HG03432 (cell line): ENCODE measurements around the gene KCNJ1.

Source experiments
- ATAC-seq: cut with Tn5 transposase; IDR thresholded peaks from one replicate; pipeline ENCODE4 v1.9.1; 2021; ENCODE audit warnings: mild to moderate bottlenecking, moderate library complexity; ENCODE audit not compliant: unreplicated experiment

KCNJ1 gene

DNA sequence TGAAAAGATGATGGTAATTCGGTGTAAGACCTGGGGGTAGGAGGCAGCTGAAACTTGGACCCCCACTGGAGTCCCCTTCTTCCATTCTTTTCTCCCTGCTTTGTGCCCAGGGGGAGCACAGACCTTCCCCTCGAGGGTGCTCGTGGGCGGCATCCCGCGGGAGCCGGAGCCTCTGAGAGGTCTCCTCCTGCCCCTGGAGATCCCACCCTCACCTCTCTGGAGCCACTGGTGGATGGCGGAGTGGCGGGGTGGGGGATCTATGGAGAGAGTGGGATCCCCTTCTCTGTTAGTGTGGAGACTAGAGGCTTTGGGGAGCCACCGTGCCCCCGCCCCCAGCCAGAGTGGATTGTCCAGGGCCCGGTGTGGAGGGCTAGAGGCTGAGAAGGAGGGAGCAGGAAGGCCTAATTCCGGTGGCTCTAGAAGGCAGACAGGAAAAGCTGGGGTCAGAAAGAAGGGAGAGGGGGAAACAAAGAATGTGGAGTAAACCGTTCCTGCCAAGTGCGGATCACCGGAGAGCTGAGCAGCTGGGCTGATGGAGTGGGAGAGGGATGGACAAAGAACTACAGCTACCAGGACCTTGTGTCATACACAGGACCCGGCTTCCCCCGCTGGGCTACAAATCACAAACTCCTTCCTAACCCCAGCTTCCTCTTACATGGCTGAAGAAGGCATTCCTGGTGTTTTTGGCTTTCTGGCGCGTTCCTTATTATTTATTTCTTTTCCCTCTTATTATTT is 41.9 kb downstream of the KCNJ1 start:
- ATAC-seq: no peak

DNA sequence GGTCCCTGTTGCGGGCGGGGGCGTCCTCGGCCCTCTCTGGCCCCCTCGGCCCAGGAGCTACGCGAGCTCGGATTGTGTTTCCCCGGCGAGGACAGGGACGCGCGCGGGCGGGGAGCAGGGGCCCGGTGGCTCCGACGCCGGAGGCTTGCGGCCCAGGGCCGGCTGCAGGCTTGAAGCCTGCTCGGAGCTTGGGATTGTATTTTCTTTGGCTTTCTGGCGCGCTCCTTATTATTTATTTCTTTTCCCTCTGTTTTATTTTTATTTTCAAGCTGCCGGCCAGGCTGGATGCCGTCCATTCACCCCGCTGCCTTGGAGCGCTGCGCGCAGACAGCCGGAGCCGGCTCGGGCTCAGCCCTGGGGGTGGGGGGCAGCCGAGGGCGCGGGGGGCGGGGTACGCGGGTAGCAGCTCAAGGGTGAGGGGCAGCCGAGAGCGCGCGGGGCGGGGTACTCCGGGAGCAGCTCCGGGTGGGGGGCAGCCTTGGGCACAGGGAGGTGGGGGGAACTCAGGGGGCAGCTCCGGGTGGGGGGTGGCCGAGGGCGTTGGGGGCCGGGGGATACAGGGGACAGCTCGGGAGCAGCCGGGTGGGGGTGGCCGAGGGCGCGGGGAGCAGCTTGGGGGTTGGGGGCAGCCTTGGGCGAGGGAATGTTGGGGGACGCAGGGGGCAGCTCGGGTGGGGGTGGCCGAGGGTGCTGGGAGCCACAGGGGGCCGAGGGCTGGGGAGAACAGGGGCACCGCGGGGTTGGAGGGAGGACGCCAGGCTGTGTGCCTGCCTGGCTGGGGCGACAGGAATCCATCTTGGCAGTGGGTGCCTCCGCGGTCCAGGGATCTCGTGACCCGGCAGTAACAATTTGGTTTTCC is 42.7 kb downstream of the KCNJ1 start:
- no peak for ATAC-seq

DNA sequence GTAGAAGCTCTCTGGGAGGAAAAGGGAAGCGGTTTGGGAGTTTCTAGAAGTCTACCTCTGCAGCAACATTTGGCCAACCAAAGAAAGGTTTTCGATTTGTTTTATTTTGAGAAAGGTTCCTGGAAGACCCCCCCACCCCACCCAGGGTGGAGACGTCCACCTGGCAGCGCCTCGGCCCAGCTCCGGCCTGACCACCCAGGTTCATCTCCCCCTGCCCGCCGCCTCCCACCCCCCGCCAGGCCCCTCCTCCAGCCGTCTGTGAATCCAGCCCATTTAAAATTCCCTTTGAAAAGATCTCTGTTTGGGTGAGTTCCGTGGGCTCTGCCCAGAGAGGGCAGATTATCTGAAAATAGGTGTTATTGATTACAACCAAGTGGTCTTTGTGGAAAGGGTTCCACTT is 43.3 kb downstream of the KCNJ1 start:
- ATAC-seq: no peak

DNA sequence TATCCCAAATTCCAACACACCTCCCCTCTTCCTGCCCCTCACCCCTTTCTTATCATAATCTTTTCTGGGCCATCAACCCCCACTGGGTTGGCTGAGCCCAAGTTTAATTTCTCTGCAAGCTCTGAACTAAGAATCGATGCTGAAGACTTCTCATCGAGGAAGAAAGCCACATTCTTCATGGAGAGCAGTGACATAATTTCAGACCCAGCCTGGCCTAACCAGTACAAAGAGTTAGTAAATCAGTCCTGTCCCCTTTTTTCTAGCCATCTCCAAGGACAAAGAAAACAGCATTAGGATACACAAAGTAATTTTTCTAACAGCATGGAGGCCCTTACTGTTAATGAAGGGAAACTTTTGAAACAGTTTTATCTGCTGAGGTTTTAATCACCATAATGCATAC is 45.0 kb downstream of the KCNJ1 start:
- no peak for ATAC-seq

DNA sequence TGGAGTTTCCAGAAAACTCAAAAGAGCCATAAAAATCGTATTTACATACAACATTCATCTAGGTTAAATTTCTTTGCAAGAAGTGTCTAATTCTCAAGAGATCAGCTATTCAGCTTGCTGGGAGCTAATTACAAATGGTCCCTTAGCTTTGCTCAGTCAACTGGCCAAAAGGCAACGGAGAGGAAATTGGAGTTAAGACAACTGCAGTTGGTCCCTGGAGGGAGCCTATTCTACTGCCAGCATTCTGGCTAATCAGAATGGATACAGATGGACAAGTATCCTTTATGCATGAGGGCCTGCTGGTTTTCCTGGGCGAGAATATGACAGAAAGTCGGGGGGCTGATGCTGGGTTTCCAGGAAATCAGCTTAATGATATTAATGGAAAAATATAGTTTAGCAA is 45.5 kb downstream of the KCNJ1 start:
- ATAC-seq: no peak

DNA sequence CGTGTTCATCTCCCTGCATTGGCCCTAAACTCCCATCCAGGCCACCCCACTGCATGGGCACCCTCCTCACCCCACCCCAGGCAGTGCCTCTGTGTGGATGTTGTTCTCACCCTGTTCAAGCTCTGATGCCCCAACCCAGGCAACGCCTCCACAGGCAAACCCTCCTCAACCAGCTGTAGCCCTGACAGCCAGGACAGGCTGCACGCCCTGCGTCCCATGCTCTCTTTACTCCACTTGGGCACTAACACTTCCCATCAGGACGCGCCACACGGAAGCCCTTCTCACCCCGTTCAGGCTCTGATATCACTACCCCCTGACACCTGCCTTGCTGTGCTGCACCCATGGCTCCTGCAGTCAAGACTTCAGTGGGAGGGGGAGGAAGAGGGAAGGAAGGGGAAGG is 47.9 kb downstream of the KCNJ1 start:
- no peak for ATAC-seq

DNA sequence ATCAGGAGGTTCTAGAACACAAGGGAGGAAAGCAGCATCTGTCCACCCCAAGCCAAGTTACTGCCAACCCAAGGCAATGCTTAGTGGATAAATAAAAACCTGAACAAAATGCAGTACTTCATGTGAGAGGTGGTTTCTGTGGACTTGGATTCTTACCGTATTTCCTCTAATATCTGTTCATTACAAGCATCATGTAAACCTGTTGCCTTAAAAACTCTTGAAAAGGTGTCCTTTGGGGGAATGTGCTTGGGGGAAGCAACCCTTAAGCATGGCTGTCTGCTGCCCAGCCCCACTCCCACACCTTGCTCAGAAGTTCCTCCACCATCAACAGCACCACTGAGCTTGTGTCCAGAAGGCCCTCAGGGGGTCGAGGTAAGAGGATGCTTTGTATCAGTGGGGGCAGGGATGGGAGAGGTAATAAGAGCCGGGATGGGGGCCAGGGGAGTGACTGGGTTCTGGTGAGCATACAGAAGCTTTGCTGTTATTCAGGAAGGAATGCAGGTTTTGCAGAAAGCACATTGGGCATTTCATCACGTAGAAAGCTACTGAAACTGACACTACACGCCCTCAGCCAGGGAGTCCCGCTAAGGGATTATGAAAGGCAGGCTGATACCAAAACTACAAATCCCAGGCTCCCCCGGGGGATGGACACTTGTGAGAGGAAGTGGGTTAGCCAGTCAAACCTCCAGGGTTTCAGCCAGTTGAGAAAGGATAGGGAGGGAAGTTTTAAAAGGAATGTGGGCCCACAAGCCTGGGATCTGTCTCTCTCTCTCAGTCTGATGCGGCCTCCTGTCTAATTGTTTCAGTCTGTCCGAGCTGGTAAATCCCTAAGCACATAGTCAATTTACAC is 52.0 kb downstream of the KCNJ1 start:
- ATAC-seq: no peak

DNA sequence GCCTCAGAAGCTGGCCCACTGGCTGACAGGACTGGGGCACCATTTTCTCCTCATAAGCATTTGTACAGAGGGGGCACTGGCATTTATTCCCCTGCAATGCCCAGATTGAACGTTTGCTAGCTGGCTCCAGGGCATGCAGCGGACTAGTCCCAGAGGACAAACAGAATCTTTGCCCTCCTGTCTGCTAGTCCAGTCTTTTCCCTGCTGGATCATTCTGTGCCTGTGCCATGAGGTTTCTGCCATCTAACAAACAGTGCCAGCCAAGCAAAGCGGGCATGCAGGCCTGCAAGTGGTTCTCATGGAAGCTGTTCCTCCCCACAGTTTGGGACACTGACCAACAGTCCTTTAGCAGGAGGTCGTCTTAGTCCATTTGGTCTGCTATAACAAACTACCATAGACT is 53.4 kb downstream of the KCNJ1 start:
- no peak for ATAC-seq

DNA sequence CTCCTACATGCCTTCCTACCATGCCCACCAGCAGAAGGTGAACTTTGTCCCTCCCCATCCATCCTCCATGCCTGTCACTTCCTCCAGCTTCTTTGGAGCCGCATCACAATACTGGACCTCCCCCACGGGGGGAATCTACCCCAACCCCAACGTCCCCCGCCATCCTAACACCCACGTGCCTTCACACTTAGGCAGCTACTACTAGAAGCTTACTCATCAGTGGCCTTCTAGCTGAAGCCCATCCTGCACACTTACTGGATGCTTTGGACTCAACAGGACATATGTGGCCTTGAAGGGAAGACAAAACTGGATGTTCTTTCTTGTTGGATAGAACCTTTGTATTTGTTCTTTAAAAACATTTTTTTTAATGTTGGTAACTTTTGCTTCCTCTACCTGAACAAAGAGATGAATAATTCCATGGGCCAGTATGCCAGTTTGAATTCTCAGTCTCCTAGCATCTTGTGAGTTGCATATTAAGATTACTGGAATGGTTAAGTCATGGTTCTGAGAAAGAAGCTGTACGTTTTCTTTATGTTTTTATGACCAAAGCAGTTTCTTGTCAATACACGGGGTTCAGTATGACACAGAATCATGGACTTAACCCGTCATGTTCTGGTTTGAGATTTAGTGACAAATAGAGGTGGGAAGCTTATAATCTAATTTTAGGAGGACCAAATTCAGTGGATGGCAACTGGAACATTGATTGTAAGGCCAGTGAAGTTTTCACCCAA is 56.1 kb downstream of the KCNJ1 start:
- no peak for ATAC-seq

DNA sequence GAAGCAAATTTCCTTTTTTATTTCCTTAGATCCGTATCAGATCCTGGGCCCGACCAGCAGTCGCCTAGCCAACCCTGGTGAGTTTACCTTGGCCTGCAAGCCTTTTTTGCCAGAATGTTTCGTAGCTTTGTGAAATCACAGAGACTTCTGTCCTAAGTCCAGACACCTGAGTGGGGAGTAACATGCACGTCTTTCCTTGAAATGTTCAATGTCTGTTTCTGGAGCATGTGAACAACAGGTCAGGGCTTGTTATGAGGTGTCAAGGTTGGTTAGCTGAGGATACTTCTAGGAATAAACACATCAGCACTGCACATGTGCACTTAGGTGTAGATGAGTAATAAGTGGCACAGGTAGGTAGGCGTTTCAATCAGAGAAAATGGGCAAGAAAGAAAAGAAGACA is 58.0 kb downstream of the KCNJ1 start:
- no peak for ATAC-seq

DNA sequence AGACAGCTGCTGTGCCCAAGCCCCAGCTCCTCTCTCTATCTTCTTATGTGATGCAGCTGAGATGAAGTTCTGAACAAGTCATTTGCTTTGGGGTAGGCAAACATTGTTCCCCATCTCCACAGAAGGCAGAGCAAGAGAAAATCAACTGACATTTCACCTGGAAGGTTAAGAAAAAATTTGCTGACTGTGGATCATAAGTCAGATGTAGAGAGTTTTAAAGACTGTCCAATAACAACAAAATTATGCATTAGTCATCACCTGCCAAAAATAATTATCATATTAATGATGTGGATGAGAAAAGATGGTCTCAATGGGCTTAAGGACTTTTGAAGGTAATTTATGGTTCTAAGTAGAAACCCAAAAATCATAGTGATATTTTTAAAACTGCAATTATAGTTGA is 59.2 kb downstream of the KCNJ1 start:
- no peak for ATAC-seq

DNA sequence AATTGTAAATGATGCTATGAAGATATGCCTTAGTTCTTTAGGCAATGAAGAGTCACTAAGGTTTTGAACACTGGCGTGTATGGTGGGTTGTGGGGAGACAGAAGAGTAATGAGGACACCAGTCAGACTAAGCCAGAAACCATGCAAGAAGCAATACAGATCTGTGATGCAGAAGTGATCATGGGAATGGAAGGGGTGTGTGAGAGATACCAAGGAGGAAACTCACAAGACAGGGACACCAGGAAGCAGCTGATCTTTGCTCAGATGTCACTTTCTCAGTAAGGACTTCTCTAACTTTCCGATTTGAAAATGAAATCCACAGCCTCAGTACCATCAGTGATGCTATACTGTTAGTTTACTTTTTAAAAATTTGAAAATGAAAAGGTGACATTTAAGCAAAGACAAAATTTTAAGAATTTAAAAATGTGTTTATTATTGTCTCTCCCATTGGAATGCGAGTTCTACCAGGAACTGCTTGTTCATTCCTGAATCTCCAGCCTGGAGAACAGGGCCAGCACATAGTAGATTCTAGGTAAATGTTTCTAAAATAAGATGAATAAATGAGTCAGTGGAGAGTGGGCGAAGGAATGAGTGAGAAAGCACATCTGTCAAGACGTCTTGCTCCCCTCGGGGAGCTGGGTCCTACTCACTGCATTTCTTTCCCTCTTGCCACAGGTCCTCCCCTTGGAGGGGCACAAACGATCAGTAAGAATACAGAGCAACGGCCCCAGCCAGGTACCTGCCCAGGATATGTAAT is 60.4 kb downstream of the KCNJ1 start:
- ATAC-seq: no peak

DNA sequence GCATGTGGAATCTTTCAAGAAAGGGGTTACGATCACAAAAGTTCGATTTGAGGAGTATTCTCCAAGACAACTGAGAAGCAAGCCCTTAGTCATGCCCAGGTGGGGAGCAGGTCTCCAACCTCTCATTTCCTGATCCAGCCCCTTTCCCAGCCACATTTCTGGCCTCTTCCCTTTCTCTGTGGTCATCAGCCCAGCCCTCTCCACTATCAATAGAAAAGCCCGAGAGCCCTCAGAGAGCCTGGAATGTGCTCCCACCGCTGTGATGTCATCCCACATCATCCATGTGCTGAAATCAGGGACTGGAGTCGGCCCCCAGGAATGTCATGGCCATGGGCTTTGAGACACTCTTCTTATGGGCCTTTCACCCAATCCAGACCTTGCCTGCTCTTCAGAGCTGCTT is 62.6 kb downstream of the KCNJ1 start:
- no peak for ATAC-seq

DNA sequence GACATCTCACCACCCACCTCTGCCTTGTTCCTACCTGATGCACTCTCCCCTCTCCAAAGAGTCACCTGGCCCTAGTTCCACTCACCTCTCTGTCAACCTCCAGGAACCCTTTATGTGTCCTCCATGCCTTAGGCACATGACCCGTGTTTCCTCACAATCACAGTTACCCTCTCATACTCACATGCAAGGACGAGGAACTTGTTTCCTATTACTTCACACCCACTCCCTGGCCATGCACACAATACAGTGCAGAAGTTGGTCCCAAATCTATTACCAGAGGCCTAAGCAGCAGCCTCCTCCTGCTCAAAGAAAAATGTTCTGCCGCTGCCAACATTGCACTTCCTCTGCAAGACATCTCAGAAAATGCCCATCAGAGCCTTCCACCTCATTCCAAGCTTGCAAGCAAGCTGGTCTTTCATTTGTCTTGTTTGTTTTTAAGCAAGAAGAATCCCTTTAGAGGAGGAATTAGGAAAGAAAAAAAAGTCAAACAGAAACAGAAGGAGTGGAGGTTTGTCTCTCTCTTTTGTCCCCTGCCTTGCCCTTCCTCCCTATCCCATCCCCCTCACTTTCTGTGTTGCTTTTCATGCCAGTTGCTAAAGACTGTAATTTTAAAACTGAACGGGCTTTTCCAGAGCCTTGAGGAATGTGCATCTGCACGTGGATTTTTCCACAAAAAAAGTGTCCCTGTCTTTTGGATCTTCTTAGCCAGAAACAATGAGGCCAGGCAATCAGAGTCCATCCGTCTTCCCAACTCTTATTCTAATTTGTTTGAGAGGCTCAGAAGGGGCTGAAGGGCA is 63.4 kb downstream of the KCNJ1 start:
- no peak for ATAC-seq

DNA sequence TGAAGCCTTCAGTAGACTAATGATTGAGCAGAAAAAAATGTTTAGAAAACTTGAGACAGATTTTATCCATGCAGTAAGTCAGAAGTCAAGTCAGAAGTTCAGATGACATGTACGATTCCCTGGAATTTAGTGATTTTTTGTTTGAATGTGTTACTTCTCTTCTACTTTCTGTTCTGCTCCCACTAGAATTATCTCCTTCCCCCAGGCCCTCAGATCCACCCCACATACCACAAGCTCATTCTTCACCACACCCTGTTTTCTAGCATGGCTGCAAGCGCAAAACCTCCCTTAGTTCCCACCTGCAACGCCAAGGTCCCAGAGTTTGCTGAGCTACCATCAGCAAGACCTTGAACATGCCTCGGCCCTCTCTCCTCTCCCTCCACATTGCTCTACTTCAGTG is 64.1 kb downstream of the KCNJ1 start:
- no peak for ATAC-seq

DNA sequence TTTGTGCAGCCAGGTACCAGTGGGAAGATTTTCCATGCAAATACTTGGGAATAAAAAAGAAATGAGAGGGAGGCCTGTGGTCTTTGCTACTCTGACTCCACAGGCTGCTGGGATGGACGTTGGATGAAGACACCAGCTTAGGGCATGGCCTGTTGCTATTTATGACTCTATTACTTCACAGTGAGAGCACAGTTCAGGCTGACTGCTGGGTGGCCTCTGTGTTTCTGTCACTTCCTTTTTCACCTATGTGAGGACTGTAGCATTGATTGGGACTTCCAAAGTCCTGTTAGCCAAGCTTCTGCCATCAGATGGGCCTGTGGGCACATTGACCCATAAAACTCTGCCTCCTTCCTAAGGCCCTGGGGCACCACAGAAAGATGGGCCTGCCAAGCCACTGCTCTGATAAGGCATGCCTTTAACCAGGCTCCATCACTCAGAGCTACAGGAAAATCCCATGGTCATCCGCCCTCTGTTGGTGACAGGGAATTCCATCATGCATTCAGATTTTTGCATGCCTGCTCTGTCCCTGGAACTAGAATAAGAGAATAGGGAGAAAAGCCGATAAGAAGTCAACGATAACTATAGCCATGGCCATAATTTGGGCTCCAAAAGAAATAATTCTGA is 64.6 kb downstream of the KCNJ1 start:
- peak; percentile 69 for ATAC-seq

DNA sequence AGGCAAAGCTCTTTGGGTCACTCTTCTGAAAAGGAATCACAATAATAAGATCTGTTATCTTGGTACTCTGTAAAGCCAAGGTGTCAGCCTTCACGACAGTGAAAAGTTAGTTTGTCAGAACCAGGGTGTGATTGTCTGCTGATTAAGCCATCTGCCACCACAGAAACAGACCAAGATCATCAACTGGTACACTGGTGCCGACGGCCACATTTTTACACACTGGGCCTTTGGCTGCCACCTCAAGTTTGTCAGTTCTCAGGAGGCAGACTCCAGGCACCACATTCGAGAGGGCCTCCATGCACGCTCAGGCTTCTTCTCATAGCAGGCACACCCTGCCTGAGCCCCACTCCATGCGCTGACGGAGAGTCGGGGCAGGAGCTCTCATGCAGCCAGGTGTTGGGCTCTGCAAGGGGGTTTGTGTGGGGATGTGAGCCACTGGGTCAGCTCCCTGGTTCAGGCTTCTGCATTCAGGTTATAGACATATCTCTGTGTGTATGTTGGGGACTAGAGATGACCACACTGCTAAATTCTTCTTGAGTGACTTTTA is 66.2 kb downstream of the KCNJ1 start:
- no peak for ATAC-seq

DNA sequence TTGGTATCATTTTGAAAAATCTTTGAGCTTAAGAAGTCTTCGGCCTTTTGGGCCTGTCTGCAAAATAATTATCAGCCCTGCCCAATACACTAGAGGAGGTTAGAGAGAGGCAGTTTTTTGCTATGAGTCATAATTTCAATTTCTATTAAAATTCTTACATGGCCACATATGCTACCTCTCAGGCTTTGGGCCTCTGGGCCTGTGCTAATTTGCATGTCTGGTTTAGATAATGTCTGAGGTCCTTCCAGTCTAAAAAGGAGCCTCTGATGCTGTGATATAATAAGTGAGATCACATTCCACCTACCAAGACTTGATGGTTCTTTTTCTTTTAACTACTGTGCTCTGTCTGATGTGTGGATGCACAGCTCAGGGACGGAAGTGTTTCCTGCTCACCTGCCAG is 70.8 kb downstream of the KCNJ1 start:
- ATAC-seq: peak; percentile 99

DNA sequence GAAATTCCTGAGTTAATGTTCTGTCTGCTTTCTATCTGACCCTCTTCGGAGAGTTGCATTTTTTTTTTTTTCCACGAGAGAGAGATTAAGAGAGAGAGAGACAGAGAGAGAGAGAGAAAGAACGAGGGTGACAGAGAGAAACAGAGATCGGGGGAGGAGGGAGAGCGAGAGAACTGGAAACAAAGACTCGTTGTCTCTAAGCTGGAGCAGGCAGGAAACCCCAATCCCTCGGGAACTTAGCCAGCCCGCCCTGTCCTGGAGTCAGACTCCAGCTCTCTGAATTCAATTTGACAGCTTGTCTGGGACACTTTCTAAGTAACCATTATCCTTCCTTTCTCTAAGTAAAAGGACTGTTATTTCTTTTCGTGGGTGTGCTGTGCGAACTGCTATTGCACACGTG is 76.9 kb downstream of the KCNJ1 start:
- ATAC-seq: no peak
